ENCODE results near the gene IWS1. TPM values are rescaled to one million over a fixed set of nuclear protein-coding genes. Genes with fewer than 3 reads are reported as not detected.

Gene IWS1
- total and polyA plus RNA-seq, 12 donors = 37.4 to 64.8 (median 46.4) TPM

- H3K9me3 ChIP-seq = peaks cover 0 to 8% (median 5%) of the 10 kb centered on the region in 11 donors
- no peak overlapping the region for H3K27ac ChIP-seq
- H3K4me3 ChIP-seq = no peak overlapping the region
- no peak for ATAC-seq
- TF ChIP-seq CTCF (IDR thresholded peaks at IDR 0.05) = no peak
- DNase-seq = no peak
- WGBS, 2 donors = 86 to 90% methylated on average over 4 of the region's 4 CpGs
- H3K4me1 ChIP-seq = no peaks in the 10 kb centered on the region
- H3K36me3 ChIP-seq = peaks cover 0 to 15% (median 0%) of the 10 kb centered on the region in 9 donors
- intact Hi-C loops (cut with DNase I) = no loop called here
- H3K27me3 ChIP-seq = no peaks in the 10 kb centered on the region
Measured at GRCh38 chr2:127449414-127449813, 76.9 kb downstream of the IWS1 start.

DNA sequence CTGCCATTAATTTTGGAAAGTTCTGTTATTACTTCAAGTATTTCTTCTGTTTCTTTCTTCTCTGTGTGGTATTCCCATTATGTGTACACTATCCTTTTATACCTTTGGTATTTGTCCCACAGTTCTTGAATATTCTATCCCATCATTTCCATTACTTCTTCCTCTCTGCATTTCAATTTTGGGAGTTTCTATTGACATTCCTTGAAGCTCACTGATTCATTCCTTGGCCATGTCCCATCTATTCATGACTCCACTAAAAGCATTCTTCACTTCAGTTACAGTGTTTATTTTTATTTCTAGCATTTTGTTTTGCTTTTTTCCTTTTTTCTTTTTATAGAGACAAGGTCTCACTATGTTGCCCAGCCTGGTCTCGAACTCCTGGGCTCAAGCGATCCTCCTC is 77.8 kb downstream of the IWS1 start:
- intact Hi-C loops (cut with DNase I) = no loop called here
- WGBS, 2 donors = 93 to 98% methylated on average over 2 of the region's 2 CpGs
- no peak for TF ChIP-seq CTCF (IDR thresholded peaks at IDR 0.05)
- H3K27ac ChIP-seq = no peak overlapping the region
- H3K27me3 ChIP-seq = no peaks in the 10 kb centered on the region
- no peaks in the 10 kb centered on the region for H3K4me1 ChIP-seq
- peaks cover 0 to 10% (median 5%) of the 10 kb centered on the region in 11 donors for H3K9me3 ChIP-seq
- H3K36me3 ChIP-seq = peaks cover 0 to 11% (median 0%) of the 10 kb centered on the region in 9 donors
- DNase-seq (no peak), ATAC-seq (no peak)
- H3K4me3 ChIP-seq = no peak overlapping the region

GRCh38 chr2:127439343-127439742 is 86.9 kb downstream of the IWS1 start:
- H3K36me3 ChIP-seq = no peaks in the 10 kb centered on the region
- no peak overlapping the region for H3K27ac ChIP-seq
- WGBS, 2 donors = 80 to 93% methylated on average over 5 of the region's 5 CpGs
- DNase-seq = no peak
- no peak overlapping the region for H3K4me3 ChIP-seq
- no peaks in the 10 kb centered on the region for H3K4me1 ChIP-seq
- intact Hi-C loops (cut with DNase I) = no loop called here
- no peak for ATAC-seq
- no peak for TF ChIP-seq CTCF (IDR thresholded peaks at IDR 0.05)
- peaks cover 0 to 21% (median 6%) of the 10 kb centered on the region in 11 donors for H3K9me3 ChIP-seq
- no peaks in the 10 kb centered on the region for H3K27me3 ChIP-seq

- Histone ChIP-seq H3K4me3 (no peak overlapping the region), H3K27ac (no peak overlapping the region), H3K9me3 (peaks cover 0 to 21% (median 6%) of the 10 kb centered on the region in 11 donors), H3K27me3 (no peaks in the 10 kb centered on the region), H3K4me1 (no peaks in the 10 kb centered on the region), H3K36me3 (no peaks in the 10 kb centered on the region)
- WGBS, 2 donors = 85 to 88% methylated on average over 13 of the region's 13 CpGs
- no peak for TF ChIP-seq CTCF (IDR thresholded peaks at IDR 0.05)
- ATAC-seq = peak in 3 of 8 donors; percentile 7 to 38 (median 31)
- DNase-seq = no peak
- intact Hi-C loops (cut with DNase I) = no loop called here
Measured at GRCh38 chr2:127437781-127438726, 88.2 kb downstream of the IWS1 start.

All from heart right ventricle (tissue), 16 donors.